NB4 (cell line): Measurements from ENCODE around the gene CHSY1.
A peak's percentile ranks its signal among the peaks of the same experiment; 100 is the strongest.

ENCODE experiments used
- DNase-seq: peaks from one replicate; pipeline ENCODE4 v3.0.0; 2010; ENCODE audit warnings: low read depth
- H3K4me3 ChIP-seq: one replicate; pipeline ENCODE4 v1.5.1; 2011; ENCODE audit warnings: mild to moderate bottlenecking, low read depth, low read length, moderate library complexity
- MYC ChIP-seq: IDR thresholded peaks from 2 replicates; pipeline ENCODE4 v1.6.1; 2011; ENCODE audit warnings: low read depth, low read length
- POLR2A ChIP-seq: IDR thresholded peaks from 2 replicates; pipeline ENCODE4 v1.6.1; 2011; ENCODE audit warnings: mild to moderate bottlenecking; ENCODE audit not compliant: insufficient read length; ENCODE audit errors: extremely low read depth
- TF ChIP-seq, protein P1 (sequence below): IDR thresholded peaks from one replicate; pipeline ENCODE4 v1.5.1; 2012; ENCODE audit warnings: low read depth, low read length
- TF ChIP-seq, protein P2 (sequence below): IDR thresholded peaks from 2 replicates; pipeline ENCODE4 v1.6.1; 2011; ENCODE audit warnings: low read depth, low read length

The CHSY1 gene

DNA sequence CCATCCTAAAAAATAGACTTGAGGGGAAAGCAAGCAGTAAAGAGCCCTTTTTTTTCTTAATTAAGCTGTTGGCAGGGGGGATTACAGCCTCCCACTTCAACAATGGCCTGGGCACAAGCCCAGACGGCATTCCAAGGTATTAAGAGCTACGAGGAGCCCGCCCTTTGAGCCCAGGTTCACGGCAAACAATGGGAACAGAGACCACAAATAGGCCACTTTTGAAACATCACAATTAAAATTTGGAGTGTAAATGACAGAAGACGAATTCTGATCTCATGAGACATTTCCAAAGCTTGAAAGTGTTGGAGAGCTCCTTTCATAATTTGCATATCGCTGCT lies 8.9 kb downstream of the CHSY1 start:
- DNase-seq, result no peak
- no peak for TF ChIP-seq MYC
- TF ChIP-seq, protein P1, sequence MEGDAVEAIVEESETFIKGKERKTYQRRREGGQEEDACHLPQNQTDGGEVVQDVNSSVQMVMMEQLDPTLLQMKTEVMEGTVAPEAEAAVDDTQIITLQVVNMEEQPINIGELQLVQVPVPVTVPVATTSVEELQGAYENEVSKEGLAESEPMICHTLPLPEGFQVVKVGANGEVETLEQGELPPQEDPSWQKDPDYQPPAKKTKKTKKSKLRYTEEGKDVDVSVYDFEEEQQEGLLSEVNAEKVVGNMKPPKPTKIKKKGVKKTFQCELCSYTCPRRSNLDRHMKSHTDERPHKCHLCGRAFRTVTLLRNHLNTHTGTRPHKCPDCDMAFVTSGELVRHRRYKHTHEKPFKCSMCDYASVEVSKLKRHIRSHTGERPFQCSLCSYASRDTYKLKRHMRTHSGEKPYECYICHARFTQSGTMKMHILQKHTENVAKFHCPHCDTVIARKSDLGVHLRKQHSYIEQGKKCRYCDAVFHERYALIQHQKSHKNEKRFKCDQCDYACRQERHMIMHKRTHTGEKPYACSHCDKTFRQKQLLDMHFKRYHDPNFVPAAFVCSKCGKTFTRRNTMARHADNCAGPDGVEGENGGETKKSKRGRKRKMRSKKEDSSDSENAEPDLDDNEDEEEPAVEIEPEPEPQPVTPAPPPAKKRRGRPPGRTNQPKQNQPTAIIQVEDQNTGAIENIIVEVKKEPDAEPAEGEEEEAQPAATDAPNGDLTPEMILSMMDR, result no peak
- no peak for TF ChIP-seq POLR2A
- TF ChIP-seq, protein P2, sequence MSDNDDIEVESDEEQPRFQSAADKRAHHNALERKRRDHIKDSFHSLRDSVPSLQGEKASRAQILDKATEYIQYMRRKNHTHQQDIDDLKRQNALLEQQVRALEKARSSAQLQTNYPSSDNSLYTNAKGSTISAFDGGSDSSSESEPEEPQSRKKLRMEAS, result no peak
- H3K4me3 ChIP-seq, result peak overlapping the region; percentile 70

DNA sequence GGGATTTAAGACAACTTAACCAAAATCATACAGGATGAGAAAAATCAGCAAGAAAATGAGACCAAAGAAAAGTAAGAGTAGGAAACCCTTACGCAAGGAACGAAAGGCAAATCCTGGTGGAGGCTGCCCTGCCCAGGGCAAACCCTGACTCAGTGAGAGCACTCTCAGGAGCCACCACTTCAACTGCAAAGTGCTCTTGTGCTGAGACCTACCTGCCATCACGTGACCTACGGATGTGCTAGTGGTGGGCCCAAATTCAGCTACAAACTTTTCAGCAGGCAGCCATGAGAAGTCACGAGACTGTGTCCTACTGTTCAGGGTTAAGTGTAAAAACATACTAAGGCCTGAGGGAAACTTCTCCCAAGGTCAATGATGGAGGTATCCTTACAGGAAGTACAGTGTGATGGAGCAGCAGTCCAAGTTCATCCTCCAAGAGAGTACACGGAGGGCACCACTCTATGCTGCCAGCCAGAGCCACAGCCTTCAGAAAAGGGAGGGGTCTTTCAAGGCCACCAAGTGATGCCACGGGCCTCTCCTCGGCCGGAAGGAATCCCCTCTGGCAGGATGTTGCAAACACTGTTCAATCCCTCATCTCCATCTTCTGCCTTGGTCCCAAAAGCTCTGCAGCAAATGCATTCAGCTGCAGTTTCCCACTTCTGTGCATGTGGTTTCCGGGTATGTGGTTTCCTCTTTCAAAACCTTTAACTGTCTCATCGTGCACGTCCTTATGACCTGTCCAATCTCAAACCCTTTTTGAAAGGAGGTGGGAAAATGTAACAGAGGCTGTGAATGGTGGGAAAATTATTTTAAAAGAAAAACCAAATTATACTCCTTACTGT lies 9.5 kb downstream of the CHSY1 start:
- H3K4me3 ChIP-seq, result peak overlapping the region; percentile 70
- peak; percentile 98 for DNase-seq
- TF ChIP-seq, protein P2, result peak; percentile 93
- TF ChIP-seq MYC (peak; percentile 94), POLR2A (peak; percentile 36)
- TF ChIP-seq, protein P1, result no peak

DNA sequence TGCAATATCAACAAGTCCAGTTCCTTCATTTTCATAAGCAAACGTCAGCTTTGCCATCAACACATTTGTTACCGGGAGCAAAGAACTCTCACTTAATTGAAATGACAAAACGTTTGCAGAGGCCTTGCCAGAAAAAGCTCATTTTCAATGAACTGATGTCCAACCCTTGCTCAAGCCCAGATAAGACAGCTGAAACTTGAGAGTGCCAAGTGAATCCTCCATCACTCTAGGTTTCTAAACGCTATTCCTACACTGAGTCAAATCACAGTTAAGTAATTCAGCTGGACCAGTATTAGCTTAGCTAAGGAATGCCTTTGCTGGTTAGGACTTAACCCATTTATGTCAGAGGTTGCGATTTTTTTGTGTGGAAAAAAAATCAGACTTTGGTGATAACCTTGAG lies 11.5 kb downstream of the CHSY1 start:
- TF ChIP-seq, protein P2, result no peak
- no peak for TF ChIP-seq MYC
- TF ChIP-seq, protein P1, result no peak
- no peak for TF ChIP-seq POLR2A
- H3K4me3 ChIP-seq, result peak overlapping the region; percentile 70
- peak; percentile 58 for DNase-seq

DNA sequence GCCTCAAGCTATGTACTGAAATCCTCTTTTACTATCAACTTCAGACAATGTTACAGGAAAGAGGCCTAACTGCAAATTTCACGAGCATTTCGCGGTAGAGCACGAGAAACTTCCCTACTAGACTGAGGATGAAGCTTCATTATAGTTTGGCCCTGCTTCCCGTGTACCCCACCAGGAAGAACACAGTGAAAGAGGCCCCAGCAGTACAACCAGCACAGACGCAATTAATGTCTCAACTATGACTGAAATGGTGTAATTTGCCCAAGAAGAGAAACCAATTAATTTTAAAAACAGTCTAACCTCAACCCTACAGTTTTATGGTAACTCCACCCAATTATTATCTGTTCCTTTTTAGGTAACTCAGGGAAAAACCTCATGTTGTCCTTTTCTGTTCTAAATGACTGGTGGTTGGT lies 12.1 kb downstream of the CHSY1 start:
- peak; percentile 87 for DNase-seq
- TF ChIP-seq, protein P1, result no peak
- peak; percentile 5 for TF ChIP-seq POLR2A
- TF ChIP-seq, protein P2, result peak; percentile 79
- H3K4me3 ChIP-seq, result peak overlapping the region; percentile 70

DNA sequence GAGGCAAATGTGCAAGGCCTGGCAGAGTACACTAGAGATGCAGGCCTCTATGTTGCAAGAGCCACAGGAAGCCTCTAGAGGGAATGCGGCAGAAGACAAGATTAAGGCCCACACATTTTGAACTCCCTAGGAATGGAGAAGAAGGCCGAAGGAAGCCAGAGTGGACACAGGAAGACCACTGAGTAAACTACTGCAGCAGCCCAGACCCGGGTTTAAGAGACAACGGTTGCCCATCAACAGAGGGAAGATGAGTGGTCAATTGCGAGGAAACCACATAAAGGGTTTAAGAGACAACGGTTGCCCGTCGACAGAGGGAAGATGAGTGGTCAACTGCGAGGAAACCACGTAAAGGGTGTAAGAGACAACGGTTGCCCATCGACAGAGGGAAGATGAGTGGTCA lies 14.6 kb downstream of the CHSY1 start:
- peak; percentile 91 for DNase-seq
- H3K4me3 ChIP-seq, result peak overlapping the region; percentile 70
- TF ChIP-seq POLR2A (no peak), MYC (no peak)
- TF ChIP-seq, protein P1, result no peak
- TF ChIP-seq, protein P2, result no peak
